GM23248 (cell line): ENCODE data around the gene E2F8. TPM values are rescaled to one million over a fixed set of nuclear protein-coding genes. Genes with fewer than 3 reads are reported as not detected.

Experiments used
- DNase-seq: peaks from one replicate; pipeline ENCODE4 v3.0.0-alpha.2; 2015
- H2AFZ ChIP-seq: fragments of 200-600 bp; sonication (generic); 2 replicates; pipeline ENCODE4 v1.6.1; 2016; ENCODE audit warnings: antibody characterized with exemption
- H3F3A ChIP-seq: fragments of 200-600 bp; sonication (generic); 2 replicates; pipeline ENCODE4 v1.6.1; 2016; ENCODE audit warnings: mild to moderate bottlenecking, antibody characterized with exemption, mixed run types; ENCODE audit not compliant: insufficient read depth
- H3K27ac ChIP-seq: fragments of 200-600 bp; sonication (generic); 2 replicates; pipeline ENCODE4 v1.5.1; 2016; ENCODE audit warnings: mild to moderate bottlenecking
- H3K27me3 ChIP-seq: fragments of 200-600 bp; sonication (generic); replicated peaks from 2 replicates; pipeline ENCODE4 v1.6.1; 2016; ENCODE audit warnings: mild to moderate bottlenecking; ENCODE audit not compliant: insufficient read depth
- H3K36me3 ChIP-seq: fragments of 200-600 bp; sonication (generic); 2 replicates; pipeline ENCODE4 v1.6.1; 2016; ENCODE audit warnings: low read depth, mild to moderate bottlenecking
- H3K4me1 ChIP-seq: fragments of 200-600 bp; sonication (generic); 2 replicates; pipeline ENCODE4 v1.6.1; 2016; ENCODE audit warnings: mild to moderate bottlenecking; ENCODE audit not compliant: insufficient read depth
- H3K4me2 ChIP-seq: fragments of 200-600 bp; sonication (generic); one replicate; pipeline ENCODE4 v1.6.1; 2016; ENCODE audit warnings: mild to moderate bottlenecking; ENCODE audit not compliant: unreplicated experiment
- H3K4me3 ChIP-seq: fragments of 200-600 bp; sonication (generic); 2 replicates; pipeline ENCODE4 v1.5.1; 2016; ENCODE audit warnings: mild to moderate bottlenecking
- H3K79me2 ChIP-seq: fragments of 200-600 bp; sonication (generic); 2 replicates; pipeline ENCODE4 v1.6.1; 2016; ENCODE audit warnings: mild to moderate bottlenecking; ENCODE audit not compliant: insufficient read depth
- H3K9ac ChIP-seq: fragments of 200-600 bp; sonication (generic); 2 replicates; pipeline ENCODE4 v1.6.1; 2016; ENCODE audit warnings: mild to moderate bottlenecking
- H3K9me2 ChIP-seq: fragments of 200-600 bp; sonication (generic); 2 replicates; pipeline ENCODE4 v1.6.1; 2016; ENCODE audit warnings: mixed run types, mild to moderate bottlenecking, moderate library complexity; ENCODE audit not compliant: insufficient read depth
- H3K9me3 ChIP-seq: fragments of 200-600 bp; sonication (generic); one replicate; pipeline ENCODE4 v1.6.1; 2017; ENCODE audit warnings: low read depth
- H4K20me1 ChIP-seq: fragments of 200-600 bp; sonication (generic); 2 replicates; pipeline ENCODE4 v1.6.0; 2016; ENCODE audit not compliant: insufficient read depth
- EZH2 ChIP-seq: fragments of 200-600 bp; sonication (generic); IDR thresholded peaks from 2 replicates; pipeline ENCODE4 v1.6.1; 2018; ENCODE audit warnings: antibody characterized with exemption, mild to moderate bottlenecking; ENCODE audit not compliant: insufficient read depth, poor library complexity, severe bottlenecking
- EZH2phosphoT487 ChIP-seq: fragments of 200-600 bp; sonication (generic); IDR thresholded peaks from 2 replicates; pipeline ENCODE4 v1.6.1; 2018; ENCODE audit warnings: antibody characterized with exemption, moderate library complexity, mild to moderate bottlenecking, low read depth; ENCODE audit not compliant: insufficient read depth
- WGBS, 2 experiments: methylation state at CpG; one replicate each; pipeline ENCODE4 v1.1.6; 2015 to 2017; ENCODE audit warnings: low lambda C conversion rate in 2 of 2, low coverage in 1 of 2; ENCODE audit errors: missing lambda C conversion rate in 2 of 2; 5-methylcytosine and 5-hydroxymethylcytosine counted together
- in situ Hi-C: fragments of 300-500 bp; cut with MboI; formaldehyde crosslinking; loops from 2 replicates; pipeline ENCODE4 v1.15.0; 2020
- polyA plus RNA-seq: library from polyadenylated mRNA; unstranded; fragments of >200 nt; fragmentation: Nextera tagmentation; extraction: Ambion mirVana; gene quantifications from 2 replicates; pipeline ENCODE4 v1.2.1, GENCODE V29; 2016
- total RNA-seq: library from RNA; depleted of rRNA; stranded (reverse); fragments of >200 nt; shearing (Covaris generic); gene quantifications from 2 replicates; pipeline ENCODE4 v1.2.3, GENCODE V29; 2014

Gene E2F8
- total and polyA plus RNA-seq, 2 experiments from 2014 or later, result 0.76 to 1.1 TPM

DNA sequence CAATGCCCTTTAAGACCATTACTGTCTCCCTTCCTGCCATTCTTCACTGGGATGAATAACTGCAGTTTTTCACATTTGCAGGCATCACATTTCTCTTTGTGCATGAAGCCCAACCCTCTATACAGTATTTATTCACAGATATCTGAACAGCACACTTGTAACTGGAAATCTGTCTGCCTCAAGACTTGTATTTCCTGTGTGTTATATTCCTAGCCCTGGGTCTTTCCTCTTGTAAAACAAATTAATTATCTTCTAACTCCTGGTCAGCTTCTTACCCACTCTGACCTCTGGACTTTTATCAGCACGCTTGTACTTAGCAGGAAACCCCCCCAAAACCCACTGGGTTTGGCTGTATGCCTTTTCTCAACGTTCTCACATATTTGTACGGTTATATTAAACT, 41.0 kb downstream of the E2F8 start:
- Histone ChIP-seq H3K4me3 (no peak overlapping the region), H3K27ac (no peak overlapping the region), H3K27me3 (peaks cover 18% of the 10 kb centered on the region), H3F3A (no peaks in the 10 kb centered on the region), H3K4me2 (no peak overlapping the region), H3K9me2 (no peaks in the 10 kb centered on the region), H2AFZ (no peak overlapping the region), H3K4me1 (no peaks in the 10 kb centered on the region; the same call in 1 of the 2 replicates), H3K79me2 (no peaks in the 10 kb centered on the region), H4K20me1 (no peaks in the 10 kb centered on the region), H3K9ac (no peak overlapping the region), H3K9me3 (no peaks in the 10 kb centered on the region), H3K36me3 (no peaks in the 10 kb centered on the region)
- in situ Hi-C loops, result no loop called here
- TF ChIP-seq EZH2 (no peak), EZH2phosphoT487 (no peak)
- WGBS, 2 experiments, result 20 to 21% methylated on average over 3 of the region's 3 CpGs
- DNase-seq, result no peak

DNA sequence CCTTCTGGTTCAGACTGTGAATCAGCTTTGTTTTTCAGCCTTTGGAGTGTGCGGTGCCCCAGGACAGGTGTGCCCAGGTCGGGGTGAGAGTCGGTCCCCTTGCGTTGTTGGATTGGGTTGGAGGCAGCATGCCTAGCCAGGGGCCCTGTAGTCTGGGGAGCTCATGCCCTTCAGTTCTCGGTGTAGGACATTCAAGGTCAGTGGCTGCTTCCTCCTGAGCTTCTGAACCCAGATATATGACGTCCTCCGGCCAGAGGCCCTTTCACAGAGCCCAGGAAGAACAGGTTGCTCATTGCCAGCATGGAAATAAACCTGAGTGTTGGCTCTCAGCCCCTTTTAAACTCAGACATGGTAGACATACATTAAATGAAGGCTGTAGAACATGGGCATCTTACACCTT, 41.7 kb downstream of the E2F8 start:
- H3K27me3 ChIP-seq, result peaks cover 18% of the 10 kb centered on the region
- 65 to 67% methylated on average over 7 of the region's 7 CpGs for WGBS, 2 experiments
- no peaks in the 10 kb centered on the region for H3K36me3 ChIP-seq
- no peaks in the 10 kb centered on the region for H3K79me2 ChIP-seq
- H3K27ac ChIP-seq, result no peak overlapping the region
- no peak for DNase-seq
- in situ Hi-C loops, result no loop called here
- no peaks in the 10 kb centered on the region for H3F3A ChIP-seq
- no peaks in the 10 kb centered on the region for H3K9me2 ChIP-seq
- no peak overlapping the region for H3K4me2 ChIP-seq
- no peak for TF ChIP-seq EZH2
- TF ChIP-seq EZH2phosphoT487, result no peak
- no peaks in the 10 kb centered on the region for H3K9me3 ChIP-seq
- H3K4me3 ChIP-seq, result no peak overlapping the region
- H3K4me1 ChIP-seq, result no peaks in the 10 kb centered on the region; the same call in 1 of the 2 replicates
- H3K9ac ChIP-seq, result no peak overlapping the region
- H2AFZ ChIP-seq, result no peak overlapping the region
- no peaks in the 10 kb centered on the region for H4K20me1 ChIP-seq

DNA sequence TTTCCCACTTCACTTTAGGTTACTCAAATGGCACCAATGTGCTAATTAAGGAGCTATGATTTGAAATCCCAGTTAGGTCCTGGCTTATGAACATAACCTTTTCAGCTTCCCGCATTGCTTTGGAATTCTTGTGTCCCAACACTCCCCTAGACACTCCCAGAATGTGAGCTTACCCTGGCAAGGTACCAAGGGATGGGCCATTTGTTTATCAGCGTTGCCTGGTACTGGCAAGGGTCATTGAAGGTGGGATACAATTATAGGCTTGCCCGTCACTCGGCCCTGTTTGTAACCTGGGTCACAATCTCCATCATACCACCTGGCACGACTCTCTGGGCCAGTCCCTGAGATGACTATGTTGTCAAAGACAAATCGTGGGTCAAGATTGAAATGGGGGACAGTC, 44.3 kb downstream of the E2F8 start:
- no peak overlapping the region for H3K27ac ChIP-seq
- H3K79me2 ChIP-seq, result no peaks in the 10 kb centered on the region
- no peak overlapping the region for H3K9ac ChIP-seq
- H3K4me2 ChIP-seq, result no peak overlapping the region
- in situ Hi-C loops, result no loop called here
- no peak overlapping the region for H3K4me3 ChIP-seq
- H3K9me2 ChIP-seq, result no peaks in the 10 kb centered on the region
- H4K20me1 ChIP-seq, result no peaks in the 10 kb centered on the region
- H3K27me3 ChIP-seq, result peaks cover 18% of the 10 kb centered on the region
- no peaks in the 10 kb centered on the region; the same call in 1 of the 2 replicates for H3K4me1 ChIP-seq
- no peak for DNase-seq
- no peaks in the 10 kb centered on the region for H3F3A ChIP-seq
- whole genome bisulfite sequencing, 2 experiments, result 68 to 77% methylated on average over 6 of the region's 6 CpGs
- no peak overlapping the region for H2AFZ ChIP-seq
- TF ChIP-seq EZH2 (no peak), EZH2phosphoT487 (no peak)
- no peaks in the 10 kb centered on the region for H3K9me3 ChIP-seq
- no peaks in the 10 kb centered on the region for H3K36me3 ChIP-seq

DNA sequence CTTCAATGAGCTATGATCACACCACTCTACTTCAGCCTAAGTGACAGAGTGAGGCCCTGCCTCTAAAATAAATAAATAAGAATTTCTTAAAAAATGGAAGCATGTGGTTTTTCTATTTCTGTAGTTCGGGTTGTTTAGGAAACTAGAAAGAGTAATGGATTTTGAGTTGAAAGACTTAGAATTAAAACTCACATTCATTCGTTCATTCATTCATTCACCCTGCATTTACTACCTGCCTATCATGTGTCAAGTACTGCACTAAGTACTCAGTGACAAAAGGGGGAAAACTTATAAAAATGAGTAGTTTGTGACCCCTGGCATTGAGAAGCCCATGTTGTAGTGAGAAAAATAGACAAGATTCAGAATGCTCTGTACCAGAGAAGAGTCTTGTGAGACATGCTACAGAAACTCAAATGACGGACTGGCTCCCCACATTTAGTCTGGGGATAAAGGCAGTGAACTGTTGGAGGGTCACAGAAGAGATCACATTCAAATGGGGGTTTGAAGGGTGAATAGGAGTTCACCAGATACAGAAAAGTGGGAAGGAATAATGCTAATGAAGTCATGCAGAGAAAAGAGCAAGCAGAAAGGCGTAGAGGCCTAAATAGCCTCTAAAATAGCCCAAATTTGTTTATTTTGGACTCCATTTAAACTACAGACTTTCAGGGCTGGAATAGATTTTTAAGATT, 46.0 kb downstream of the E2F8 start:
- no peak for TF ChIP-seq EZH2phosphoT487
- no peak for TF ChIP-seq EZH2

DNA sequence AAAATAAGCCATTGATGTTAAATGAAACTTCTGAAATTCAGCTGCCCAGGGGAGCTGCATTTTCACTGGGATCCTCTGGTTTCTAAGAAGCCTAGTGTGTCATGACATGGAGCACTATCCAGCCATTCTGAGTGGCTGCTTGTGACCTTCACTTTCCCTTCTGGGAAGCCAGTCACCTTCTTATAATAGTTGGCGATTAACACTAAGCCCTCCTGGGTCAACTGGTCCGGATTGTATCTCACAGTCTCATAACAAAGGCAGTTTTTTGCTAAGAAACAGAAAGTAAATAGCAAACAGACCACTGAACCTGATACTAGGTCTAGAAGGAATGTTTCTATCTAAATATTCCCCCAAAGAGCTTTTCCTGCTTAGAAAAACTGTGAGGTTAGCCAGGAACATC, 46.8 kb downstream of the E2F8 start:
- H3K27ac ChIP-seq, result no peak overlapping the region
- in situ Hi-C loops, result no loop called here
- H3F3A ChIP-seq, result no peaks in the 10 kb centered on the region
- no peaks in the 10 kb centered on the region for H3K9me2 ChIP-seq
- no peaks in the 10 kb centered on the region for H3K36me3 ChIP-seq
- TF ChIP-seq EZH2phosphoT487 (no peak), EZH2 (no peak)
- H3K79me2 ChIP-seq, result no peaks in the 10 kb centered on the region
- no peak overlapping the region for H3K4me2 ChIP-seq
- H3K4me1 ChIP-seq, result no peaks in the 10 kb centered on the region
- H3K4me3 ChIP-seq, result no peak overlapping the region
- 92% methylated on average over 2 of the region's 2 CpGs for WGBS, 2 experiments
- H3K27me3 ChIP-seq, result peaks cover 9% of the 10 kb centered on the region; the same call in 1 of the 2 replicates
- H2AFZ ChIP-seq, result no peak overlapping the region
- no peaks in the 10 kb centered on the region for H4K20me1 ChIP-seq
- H3K9ac ChIP-seq, result no peak overlapping the region
- no peaks in the 10 kb centered on the region for H3K9me3 ChIP-seq
- DNase-seq, result no peak

More for the DNA sequence above, 46.0 kb downstream of the E2F8 start:
- no peak overlapping the region for H3K9ac ChIP-seq
- no peaks in the 10 kb centered on the region for H3K36me3 ChIP-seq
- H3F3A ChIP-seq, result no peaks in the 10 kb centered on the region
- no peak overlapping the region for H3K4me3 ChIP-seq
- no peak overlapping the region for H3K4me2 ChIP-seq
- no peaks in the 10 kb centered on the region for H3K9me3 ChIP-seq
- no peaks in the 10 kb centered on the region for H4K20me1 ChIP-seq
- in situ Hi-C loops, result no loop called here
- H2AFZ ChIP-seq, result no peak overlapping the region
- no peak overlapping the region for H3K27ac ChIP-seq
- no peaks in the 10 kb centered on the region for H3K79me2 ChIP-seq
- WGBS, 2 experiments, result 75 to 76% methylated on average over 4 of the region's 4 CpGs
- no peak for DNase-seq
- no peaks in the 10 kb centered on the region for H3K4me1 ChIP-seq
- peaks cover 9% of the 10 kb centered on the region for H3K27me3 ChIP-seq
- no peaks in the 10 kb centered on the region for H3K9me2 ChIP-seq
